ENCODE results near the gene FAR1.
"Not testable (repeated sequence)": the region's sequence is repeated elsewhere in the genome, so short reads cannot be mapped to it uniquely, and the experiment has no call there.

FAR1 gene, protein sequence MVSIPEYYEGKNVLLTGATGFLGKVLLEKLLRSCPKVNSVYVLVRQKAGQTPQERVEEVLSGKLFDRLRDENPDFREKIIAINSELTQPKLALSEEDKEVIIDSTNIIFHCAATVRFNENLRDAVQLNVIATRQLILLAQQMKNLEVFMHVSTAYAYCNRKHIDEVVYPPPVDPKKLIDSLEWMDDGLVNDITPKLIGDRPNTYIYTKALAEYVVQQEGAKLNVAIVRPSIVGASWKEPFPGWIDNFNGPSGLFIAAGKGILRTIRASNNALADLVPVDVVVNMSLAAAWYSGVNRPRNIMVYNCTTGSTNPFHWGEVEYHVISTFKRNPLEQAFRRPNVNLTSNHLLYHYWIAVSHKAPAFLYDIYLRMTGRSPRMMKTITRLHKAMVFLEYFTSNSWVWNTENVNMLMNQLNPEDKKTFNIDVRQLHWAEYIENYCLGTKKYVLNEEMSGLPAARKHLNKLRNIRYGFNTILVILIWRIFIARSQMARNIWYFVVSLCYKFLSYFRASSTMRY

DNA sequence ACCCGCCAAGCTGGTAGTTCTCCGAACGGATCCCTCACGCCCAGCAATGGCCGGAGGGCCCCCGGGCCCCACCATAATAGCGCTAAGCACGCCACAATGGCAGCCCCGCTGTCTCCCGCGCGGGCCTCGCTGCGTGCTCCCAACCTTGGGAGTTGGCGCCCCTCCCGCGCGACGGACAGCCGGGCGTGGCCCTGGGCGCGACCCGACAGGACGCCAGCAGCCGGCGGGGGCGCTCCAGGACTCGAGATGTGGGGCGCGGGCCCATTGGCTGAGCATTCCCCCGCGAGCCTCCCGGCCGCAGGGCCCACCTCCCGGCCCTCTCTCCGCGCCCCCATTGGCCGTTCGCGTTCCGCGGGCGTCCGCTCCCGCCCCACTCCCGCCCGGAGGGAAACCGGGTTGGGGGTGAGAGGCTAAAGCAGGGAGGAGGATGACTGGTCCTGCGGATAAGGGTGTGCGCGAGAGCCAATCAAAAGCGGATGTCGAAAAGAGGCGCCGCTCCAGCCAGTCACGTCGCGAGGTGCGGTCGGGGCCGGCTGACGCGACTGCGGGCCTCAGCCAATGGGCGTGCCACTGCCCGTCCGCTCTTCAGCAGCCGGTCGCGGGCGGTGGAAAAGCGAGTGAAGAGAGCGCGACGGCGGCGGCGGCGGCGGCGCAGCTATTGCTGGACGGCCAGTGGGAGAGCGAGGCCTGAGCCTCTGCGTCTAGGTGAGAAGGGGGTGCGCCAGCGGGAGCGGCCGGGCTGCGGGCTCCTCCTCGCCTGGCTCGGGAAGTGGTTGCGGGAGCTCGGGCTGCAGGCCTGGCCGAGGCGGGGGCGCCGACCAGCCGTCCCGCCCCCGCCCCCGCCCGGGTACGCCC lies at the start of gene FAR1:
TSS of gene FAR1 (plus strand) at position 567 of the 855 bp plus-strand sequence. CDS start 26,098 bp downstream, outside the sequence.
- H3K27ac ChIP-seq (ENCODE audit: low read length) = no peak within 1 kb of the TSS
- TF ChIP-seq EZH2 (IDR thresholded peaks at IDR 0.05; ENCODE audit: borderline replicate concordance, low read depth, low read length, severe bottlenecking) = no peak
- TF ChIP-seq, protein P1, sequence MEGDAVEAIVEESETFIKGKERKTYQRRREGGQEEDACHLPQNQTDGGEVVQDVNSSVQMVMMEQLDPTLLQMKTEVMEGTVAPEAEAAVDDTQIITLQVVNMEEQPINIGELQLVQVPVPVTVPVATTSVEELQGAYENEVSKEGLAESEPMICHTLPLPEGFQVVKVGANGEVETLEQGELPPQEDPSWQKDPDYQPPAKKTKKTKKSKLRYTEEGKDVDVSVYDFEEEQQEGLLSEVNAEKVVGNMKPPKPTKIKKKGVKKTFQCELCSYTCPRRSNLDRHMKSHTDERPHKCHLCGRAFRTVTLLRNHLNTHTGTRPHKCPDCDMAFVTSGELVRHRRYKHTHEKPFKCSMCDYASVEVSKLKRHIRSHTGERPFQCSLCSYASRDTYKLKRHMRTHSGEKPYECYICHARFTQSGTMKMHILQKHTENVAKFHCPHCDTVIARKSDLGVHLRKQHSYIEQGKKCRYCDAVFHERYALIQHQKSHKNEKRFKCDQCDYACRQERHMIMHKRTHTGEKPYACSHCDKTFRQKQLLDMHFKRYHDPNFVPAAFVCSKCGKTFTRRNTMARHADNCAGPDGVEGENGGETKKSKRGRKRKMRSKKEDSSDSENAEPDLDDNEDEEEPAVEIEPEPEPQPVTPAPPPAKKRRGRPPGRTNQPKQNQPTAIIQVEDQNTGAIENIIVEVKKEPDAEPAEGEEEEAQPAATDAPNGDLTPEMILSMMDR (IDR thresholded peaks at IDR 0.05; ENCODE audit: borderline replicate concordance, extremely low read depth, low read length, poor library complexity, severe bottlenecking) = no peak
- H3K9ac ChIP-seq (ENCODE audit: low read depth, low read length) = no peak within 1 kb of the TSS
- no peaks in the 10 kb centered on the region for H4K20me1 ChIP-seq (ENCODE audit: insufficient read depth, low read length)
- H3K79me2 ChIP-seq (ENCODE audit: insufficient read depth, low read length) = no peaks in the 10 kb centered on the region
- no peaks in the 10 kb centered on the region for H3K9me3 ChIP-seq (ENCODE audit: insufficient read depth, low read length, severe bottlenecking)
- H3K27me3 ChIP-seq (ENCODE audit: insufficient read depth, low read length, poor library complexity) = no peaks in the 10 kb centered on the region
- ATAC-seq (ENCODE audit: insufficient read depth, low read depth) (no peak), DNase-seq (no peak)
- no peaks in the 10 kb centered on the region for H3K36me3 ChIP-seq (ENCODE audit: insufficient read depth, low read length)
- H3K4me1 ChIP-seq (ENCODE audit: insufficient read depth, low read length) = no peaks in the 10 kb centered on the region
- H3K4me3 ChIP-seq (ENCODE audit: low read depth in 1 of 2, low read length in 2 of 2) = no peak within 1 kb of the TSS
- no peak within 1 kb of the TSS for H3K4me2 ChIP-seq (ENCODE audit: insufficient read depth, low read length)
- no peak within 1 kb of the TSS for H2AFZ ChIP-seq (ENCODE audit: low read depth, low read length)

DNA sequence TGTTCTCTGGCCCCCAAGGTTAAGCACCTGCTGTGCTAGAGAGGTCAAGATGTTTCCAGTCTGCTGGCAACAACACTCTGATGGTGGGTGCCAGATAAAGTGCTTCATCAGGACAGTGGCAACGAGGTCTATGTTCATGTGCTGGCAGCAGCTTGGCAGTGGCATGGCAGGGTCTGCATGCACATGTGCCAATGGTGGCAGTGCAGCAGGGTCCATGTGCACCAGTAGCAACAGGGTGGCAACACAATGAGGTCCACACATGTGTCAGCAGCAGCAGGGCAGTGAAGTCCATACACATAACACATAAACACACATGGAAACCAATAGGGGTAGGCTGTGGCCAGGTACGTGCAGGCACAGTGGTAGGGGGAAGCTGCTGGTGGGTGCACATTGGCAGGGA lies 48.4 kb upstream of the FAR1 start:
- DNase-seq = no peak
- H3K79me2 ChIP-seq (ENCODE audit: insufficient read depth, low read length) = no peaks in the 10 kb centered on the region
- TF ChIP-seq, protein P1 (IDR thresholded peaks at IDR 0.05; ENCODE audit: borderline replicate concordance, extremely low read depth, low read length, poor library complexity, severe bottlenecking) = no peak
- no peak for TF ChIP-seq EZH2 (IDR thresholded peaks at IDR 0.05; ENCODE audit: borderline replicate concordance, low read depth, low read length, severe bottlenecking)

DNA sequence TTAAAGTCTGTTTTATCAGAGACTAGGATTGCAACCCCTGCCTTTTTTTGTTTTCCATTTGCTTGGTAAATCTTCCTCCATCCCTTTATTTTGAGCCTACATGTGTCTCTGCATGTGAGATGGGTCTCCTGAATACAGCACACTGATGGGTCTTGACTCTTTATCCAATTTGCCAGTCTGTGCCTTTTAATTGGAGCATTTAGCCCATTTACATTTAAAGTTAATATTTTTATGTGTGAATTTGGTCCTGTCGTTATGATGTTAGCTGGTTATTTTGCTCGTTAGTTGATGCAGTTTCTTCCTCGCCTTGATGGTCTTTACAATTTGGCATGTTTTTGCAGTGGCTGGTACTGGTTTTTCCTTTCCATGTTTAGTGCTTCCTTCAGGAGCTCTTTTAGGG lies 41.6 kb upstream of the FAR1 start:
- ATAC-seq (ENCODE audit: insufficient read depth, low read depth); H3K4me2 ChIP-seq (ENCODE audit: insufficient read depth, low read length); H3K4me1 ChIP-seq (ENCODE audit: insufficient read depth, low read length); H4K20me1 ChIP-seq (ENCODE audit: insufficient read depth, low read length); H3K36me3 ChIP-seq (ENCODE audit: insufficient read depth, low read length); H3K27me3 ChIP-seq (ENCODE audit: insufficient read depth, low read length, poor library complexity); H3K9ac ChIP-seq (ENCODE audit: low read depth, low read length); H3K9me3 ChIP-seq (ENCODE audit: insufficient read depth, low read length, severe bottlenecking); H2AFZ ChIP-seq (ENCODE audit: low read depth, low read length); H3K4me3 ChIP-seq (ENCODE audit: low read depth in 1 of 2, low read length in 2 of 2); DNase-seq; H3K79me2 ChIP-seq (ENCODE audit: insufficient read depth, low read length); H3K27ac ChIP-seq (ENCODE audit: low read length): not testable (repeated sequence)

More for the DNA sequence above, 48.4 kb upstream of the FAR1 start:
- no peak overlapping the region for H3K4me2 ChIP-seq (ENCODE audit: insufficient read depth, low read length)
- no peaks in the 10 kb centered on the region for H4K20me1 ChIP-seq (ENCODE audit: insufficient read depth, low read length)
- no peaks in the 10 kb centered on the region for H3K36me3 ChIP-seq (ENCODE audit: insufficient read depth, low read length)
- no peaks in the 10 kb centered on the region for H3K9me3 ChIP-seq (ENCODE audit: insufficient read depth, low read length, severe bottlenecking)
- no peak overlapping the region for H3K27ac ChIP-seq (ENCODE audit: low read length)
- no peak overlapping the region for H3K4me3 ChIP-seq (ENCODE audit: low read depth in 1 of 2, low read length in 2 of 2)
- no peak overlapping the region for H3K9ac ChIP-seq (ENCODE audit: low read depth, low read length)
- no peaks in the 10 kb centered on the region for H3K27me3 ChIP-seq (ENCODE audit: insufficient read depth, low read length, poor library complexity)
- H2AFZ ChIP-seq (ENCODE audit: low read depth, low read length) = no peak overlapping the region
- no peak for ATAC-seq (ENCODE audit: insufficient read depth, low read depth)
- H3K4me1 ChIP-seq (ENCODE audit: insufficient read depth, low read length) = no peaks in the 10 kb centered on the region

DNA sequence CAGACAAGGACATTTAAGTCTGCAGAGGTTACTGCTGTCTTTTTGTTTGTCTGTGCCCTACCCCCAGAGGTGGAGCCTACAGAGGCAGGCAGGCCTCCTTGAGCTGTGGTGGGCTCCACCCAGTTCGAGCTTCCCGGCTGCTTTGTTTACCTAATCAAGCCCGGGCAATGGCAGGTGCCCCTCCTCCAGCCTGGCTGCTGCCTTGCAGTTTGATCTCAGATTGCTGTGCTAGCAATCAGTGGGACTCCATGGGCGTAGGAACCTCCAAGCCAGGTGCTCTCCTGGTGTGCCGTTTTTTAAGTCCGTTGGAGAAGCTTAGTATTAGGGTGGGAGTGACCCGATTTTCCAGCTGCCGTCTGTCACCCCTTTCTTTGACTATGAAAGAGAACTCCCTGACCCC lies 39.8 kb upstream of the FAR1 start:
- not testable (repeated sequence) for H3K27ac ChIP-seq (ENCODE audit: low read length); H3K9ac ChIP-seq (ENCODE audit: low read depth, low read length); H3K4me1 ChIP-seq (ENCODE audit: insufficient read depth, low read length); H3K27me3 ChIP-seq (ENCODE audit: insufficient read depth, low read length, poor library complexity); H3K79me2 ChIP-seq (ENCODE audit: insufficient read depth, low read length); H3K36me3 ChIP-seq (ENCODE audit: insufficient read depth, low read length); ATAC-seq (ENCODE audit: insufficient read depth, low read depth); DNase-seq; H3K4me3 ChIP-seq (ENCODE audit: low read depth in 1 of 2, low read length in 2 of 2); H3K4me2 ChIP-seq (ENCODE audit: insufficient read depth, low read length); H2AFZ ChIP-seq (ENCODE audit: low read depth, low read length); H4K20me1 ChIP-seq (ENCODE audit: insufficient read depth, low read length); H3K9me3 ChIP-seq (ENCODE audit: insufficient read depth, low read length, severe bottlenecking)
